Adrenal gland (tissue), 5 donors: ENCODE measurements around the gene SUCLG2.

Experiments
- CTCF ChIP-seq, 6 experiments: fragments of 450-650 bp in 4 of 6; fragments of 200-600 bp in 2 of 6; sonication (generic) in 1 of 6; IDR thresholded peaks; 1 replicate in 5 of 6; 2 replicates in 1 of 6; pipeline versions ENCODE4 v1.5.1 to v1.8.0; 2016 to 2021; ENCODE audit warnings: antibody characterized with exemption in 6 of 6, mild to moderate bottlenecking in 2 of 6, moderate library complexity in 1 of 6
- POLR2A ChIP-seq, 2 donors: fragments of 450-650 bp; IDR thresholded peaks; one replicate each; pipeline ENCODE4 v1.6.1; 2017; ENCODE audit warnings: antibody characterized with exemption in 2 of 2, mild to moderate bottlenecking in 2 of 2, moderate library complexity in 1 of 2
- donor health status: DM: no; HTN: no; CAD: no.

GRCh38 chr3:67691207-67691606, 36.8 kb upstream of the SUCLG2 start:
- no peak for TF ChIP-seq CTCF (IDR thresholded peaks at IDR 0.05)
- TF ChIP-seq POLR2A (IDR thresholded peaks at IDR 0.05) = no peak
